Measurements from ENCODE around the gene FLVCR1. TPM values are rescaled to one million over a fixed set of nuclear protein-coding genes. Genes with fewer than 3 reads are reported as not detected.
"Not testable (repeated sequence)": the region's sequence is repeated elsewhere in the genome, so short reads cannot be mapped to it uniquely, and the experiment has no call there.

FLVCR1 gene
- total RNA-seq: 14.6 and 17.6 TPM in 2 replicates

GRCh38 chr1:212857992-212858460 is at the start of gene FLVCR1:
TSS of gene FLVCR1 (plus strand) at chr1:212858275. CDS start at chr1:212858453, 178 bp downstream.
- intact Hi-C loops (cut with micrococcal nuclease): loop anchor here (1.0 to 5.0 kb wide), 9 partner anchors 14 to 1601 kb away; partner anchors contain the start of genes ANGEL2, ATF3, BATF3 and NSL1

- intact Hi-C loops (cut with micrococcal nuclease): loop anchor here (1.0 kb wide), 1 partner anchor 181 kb away; no protein-coding TSS in a partner anchor
These were observed 43.3 kb upstream of the FLVCR1 start for GRCh38 chr1:212814537-212815334.

- intact Hi-C loops (cut with micrococcal nuclease): no loop called here
These were observed 41.4 kb upstream of the FLVCR1 start for GRCh38 chr1:212816567-212817278.

GRCh38 chr1:212819726-212820125 is 38.3 kb upstream of the FLVCR1 start:
- intact Hi-C loops (cut with micrococcal nuclease): no loop called here

GRCh38 chr1:212820969-212821368 is 37.1 kb upstream of the FLVCR1 start:
- intact Hi-C loops (cut with micrococcal nuclease): no loop called here

- intact Hi-C loops (cut with micrococcal nuclease): no loop called here
These were observed 35.1 kb upstream of the FLVCR1 start for GRCh38 chr1:212822956-212823355.

- intact Hi-C loops (cut with micrococcal nuclease): no loop called here
These were observed 33.9 kb upstream of the FLVCR1 start for GRCh38 chr1:212824201-212824600.

- intact Hi-C loops (cut with micrococcal nuclease): no loop called here
These were observed 32.1 kb upstream of the FLVCR1 start for GRCh38 chr1:212825798-212826452.

GRCh38 chr1:212827171-212827776 is 30.8 kb upstream of the FLVCR1 start:
- intact Hi-C loops (cut with micrococcal nuclease): no loop called here

- intact Hi-C loops (cut with micrococcal nuclease): no loop called here
These were observed 30.2 kb upstream of the FLVCR1 start for GRCh38 chr1:212827831-212828278.

GRCh38 chr1:212828395-212828794 is 29.7 kb upstream of the FLVCR1 start:
- intact Hi-C loops (cut with micrococcal nuclease): no loop called here

- intact Hi-C loops (cut with micrococcal nuclease): not testable (repeated sequence)
These were observed 24.6 kb upstream of the FLVCR1 start for GRCh38 chr1:212833211-212834207.

- intact Hi-C loops (cut with micrococcal nuclease): no loop called here
These were observed 19.9 kb upstream of the FLVCR1 start for GRCh38 chr1:212838145-212838544.

GRCh38 chr1:212844521-212844920 is 13.6 kb upstream of the FLVCR1 start:
- intact Hi-C loops (cut with micrococcal nuclease): loop anchor here (1.0 kb wide), 1 partner anchor 13 kb away; no protein-coding TSS in a partner anchor

- intact Hi-C loops (cut with micrococcal nuclease): no loop called here
These were observed 10.5 kb upstream of the FLVCR1 start, which contains the start of gene SPATA45 for GRCh38 chr1:212847549-212847948. TSS of gene SPATA45 (minus strand) at chr1:212847649. CDS start at chr1:212836149, 11,500 bp downstream.

- intact Hi-C loops (cut with micrococcal nuclease): no loop called here
These were observed 5.9 kb upstream of the FLVCR1 start for GRCh38 chr1:212852105-212852688.

GRCh38 chr1:212853658-212854057 is 4.4 kb upstream of the FLVCR1 start:
- intact Hi-C loops (cut with micrococcal nuclease): no loop called here

- intact Hi-C loops (cut with micrococcal nuclease): loop anchor here (1.0 to 5.0 kb wide), 3 partner anchors 12 to 1599 kb away; partner anchors contain the start of genes PPP2R5A and RCOR3
These were observed 1.3 kb upstream of the FLVCR1 start for GRCh38 chr1:212856755-212857154.

All from T-helper 2 cell treated with Interferon-gamma antibody and Interleukin-4, amounts not matched to agents 100 ng/mL and 5 ng/mL, for 36 hours (primary cell).